Neural progenitor cell (in vitro differentiated cells): Measurements from ENCODE around the gene TRAF7.

Source experiments
- EZH2phosphoT487 ChIP-seq: fragments of 200-600 bp; sonication (generic); IDR thresholded peaks from 2 replicates; pipeline ENCODE4 v1.6.1; 2017; ENCODE audit warnings: antibody characterized with exemption
- TF ChIP-seq, protein P1 (sequence below): fragments of 200-600 bp; sonication (generic); IDR thresholded peaks from 2 replicates; pipeline ENCODE4 v1.5.1; 2017; ENCODE audit warnings: antibody characterized with exemption, mild to moderate bottlenecking

DNA sequence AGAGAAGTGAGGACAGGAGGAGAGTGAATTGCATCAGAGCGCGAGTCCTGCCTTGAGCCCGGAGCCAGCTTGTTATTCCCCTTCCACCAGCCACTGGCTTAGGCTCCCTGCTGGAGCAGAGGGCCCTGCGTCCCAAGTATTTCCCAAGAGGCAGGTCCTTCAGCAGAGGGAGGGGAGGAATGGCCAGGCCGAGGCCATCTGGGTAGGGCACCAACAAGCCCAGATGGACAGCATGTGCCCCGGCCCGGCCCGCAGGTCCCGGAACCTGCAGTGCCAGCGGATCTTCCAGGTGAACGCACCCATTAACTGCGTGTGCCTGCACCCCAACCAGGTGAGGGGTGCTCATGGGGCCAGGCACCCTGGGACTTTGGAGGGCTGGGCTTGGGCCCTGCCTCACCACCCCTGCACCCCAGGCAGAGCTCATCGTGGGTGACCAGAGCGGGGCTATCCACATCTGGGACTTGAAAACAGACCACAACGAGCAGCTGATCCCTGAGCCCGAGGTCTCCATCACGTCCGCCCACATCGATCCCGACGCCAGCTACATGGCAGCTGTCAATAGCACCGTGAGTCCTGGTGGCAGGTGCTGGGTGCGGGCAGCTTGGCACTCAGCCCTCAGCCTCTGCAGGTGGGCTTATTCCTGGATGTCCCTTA lies 51.3 kb downstream of the TRAF7 start:
- TF ChIP-seq, protein P1, sequence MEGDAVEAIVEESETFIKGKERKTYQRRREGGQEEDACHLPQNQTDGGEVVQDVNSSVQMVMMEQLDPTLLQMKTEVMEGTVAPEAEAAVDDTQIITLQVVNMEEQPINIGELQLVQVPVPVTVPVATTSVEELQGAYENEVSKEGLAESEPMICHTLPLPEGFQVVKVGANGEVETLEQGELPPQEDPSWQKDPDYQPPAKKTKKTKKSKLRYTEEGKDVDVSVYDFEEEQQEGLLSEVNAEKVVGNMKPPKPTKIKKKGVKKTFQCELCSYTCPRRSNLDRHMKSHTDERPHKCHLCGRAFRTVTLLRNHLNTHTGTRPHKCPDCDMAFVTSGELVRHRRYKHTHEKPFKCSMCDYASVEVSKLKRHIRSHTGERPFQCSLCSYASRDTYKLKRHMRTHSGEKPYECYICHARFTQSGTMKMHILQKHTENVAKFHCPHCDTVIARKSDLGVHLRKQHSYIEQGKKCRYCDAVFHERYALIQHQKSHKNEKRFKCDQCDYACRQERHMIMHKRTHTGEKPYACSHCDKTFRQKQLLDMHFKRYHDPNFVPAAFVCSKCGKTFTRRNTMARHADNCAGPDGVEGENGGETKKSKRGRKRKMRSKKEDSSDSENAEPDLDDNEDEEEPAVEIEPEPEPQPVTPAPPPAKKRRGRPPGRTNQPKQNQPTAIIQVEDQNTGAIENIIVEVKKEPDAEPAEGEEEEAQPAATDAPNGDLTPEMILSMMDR = no peak
- no peak for TF ChIP-seq EZH2phosphoT487
